GM21723 (cell line): Measurements from ENCODE around the gene ARHGAP32.

Source experiments
- ATAC-seq: cut with Tn5 transposase; IDR thresholded peaks from one replicate; pipeline ENCODE4 v1.9.1; 2021; ENCODE audit warnings: mild to moderate bottlenecking, moderate library complexity; ENCODE audit not compliant: unreplicated experiment

ARHGAP32 gene

GRCh38 chr11:129192150-129192549 lies at the start of gene ARHGAP32:
Gene ARHGAP32 (minus strand): TSS chr11:129192325. CDS start chr11:129192198, 127 bp downstream.
- ATAC-seq: no peak

- no peak for ATAC-seq
Measured at GRCh38 chr11:129239207-129239606, 47.1 kb upstream of the ARHGAP32 start.

- ATAC-seq: no peak
Measured at GRCh38 chr11:129237880-129238638, 45.9 kb upstream of the ARHGAP32 start.

- ATAC-seq: no peak
Measured at GRCh38 chr11:129237456-129237855, 45.3 kb upstream of the ARHGAP32 start.

GRCh38 chr11:129236850-129237249 lies 44.7 kb upstream of the ARHGAP32 start:
- no peak for ATAC-seq

GRCh38 chr11:129234978-129235377 lies 42.9 kb upstream of the ARHGAP32 start:
- ATAC-seq: no peak

GRCh38 chr11:129230006-129230405 lies 37.9 kb upstream of the ARHGAP32 start:
- ATAC-seq: no peak

GRCh38 chr11:129226207-129226798 lies 34.2 kb upstream of the ARHGAP32 start:
- ATAC-seq: no peak

- ATAC-seq: no peak
Measured at GRCh38 chr11:129225190-129225589, 33.1 kb upstream of the ARHGAP32 start.

GRCh38 chr11:129224538-129224937 lies 32.4 kb upstream of the ARHGAP32 start:
- no peak for ATAC-seq

GRCh38 chr11:129223701-129224149 lies 31.6 kb upstream of the ARHGAP32 start:
- ATAC-seq: no peak

GRCh38 chr11:129223260-129223659 lies 31.1 kb upstream of the ARHGAP32 start:
- ATAC-seq: no peak

- no peak for ATAC-seq
Measured at GRCh38 chr11:129222158-129222557, 30.0 kb upstream of the ARHGAP32 start.

- ATAC-seq: no peak
Measured at GRCh38 chr11:129215506-129216245, 23.6 kb upstream of the ARHGAP32 start.

GRCh38 chr11:129214710-129215295 lies 22.7 kb upstream of the ARHGAP32 start:
- ATAC-seq: no peak

GRCh38 chr11:129213261-129213660 lies 21.1 kb upstream of the ARHGAP32 start:
- ATAC-seq: no peak

- ATAC-seq: no peak
Measured at GRCh38 chr11:129211397-129211796, 19.3 kb upstream of the ARHGAP32 start.

- no peak for ATAC-seq
Measured at GRCh38 chr11:129210831-129211181, 18.7 kb upstream of the ARHGAP32 start.

GRCh38 chr11:129209891-129210830 lies 18.0 kb upstream of the ARHGAP32 start:
- no peak for ATAC-seq

GRCh38 chr11:129208863-129209262 lies 16.7 kb upstream of the ARHGAP32 start:
- ATAC-seq: no peak
